Endothelial cell of umbilical vein (primary cell): Measurements from ENCODE around the gene DLL4. TPM values are rescaled to one million over a fixed set of nuclear protein-coding genes. Genes with fewer than 3 reads are reported as not detected.

Experiments used
- BruUV-seq: library from RNA; stranded (reverse); fragments of 400-500 nt; replicated peaks from 2 replicates; lab custom pipeline; 2021; lab: Mats Ljungman, UMichigan
- CTCF ChIA-PET: fragments of 300-600, 350-600 bp; sonication (Branson Sonifier 250); formaldehyde crosslinking; loops from one replicate; lab custom pipeline; 2021; ENCODE audit warnings: antibody characterized with exemption, inconsistent platforms; lab: Charles Lee
- POLR2A ChIA-PET: fragments of 300-600, 350-600 bp; sonication (Branson Sonifier 250); formaldehyde crosslinking; loops from one replicate; lab custom pipeline; 2021; ENCODE audit warnings: antibody characterized with exemption, inconsistent platforms; lab: Charles Lee
- DNase-seq: peaks from one replicate; pipeline ENCODE4 v3.0.0-alpha.2; 2011; ENCODE audit warnings: low read depth, low spot score
- FAIRE-seq: peaks from 2 replicates; lab custom pipeline; 2011; peaks lifted over from hg19 to GRCh38; lab: Jason Lieb, UNC
- H2AFZ ChIP-seq: 2 replicates; pipeline ENCODE4 v1.6.0; 2012; ENCODE audit warnings: low read depth, low read length, control low read depth, inconsistent platforms
- H3K27ac ChIP-seq: 2 replicates; pipeline ENCODE4 v1.5.1; 2011; ENCODE audit warnings: low read depth, mild to moderate bottlenecking, control low read depth, low read length, moderate library complexity; ENCODE audit not compliant: insufficient read depth
- H3K27me3 ChIP-seq, 2 experiments: 2 replicates each; pipeline versions ENCODE4 v1.6.0 to v1.6.1; 2011; ENCODE audit warnings: low read length in 2 of 2, mixed read lengths in 1 of 2; ENCODE audit not compliant: control insufficient read depth in 2 of 2, insufficient read depth in 2 of 2
- H3K36me3 ChIP-seq, 2 experiments: 2 replicates in 1 of 2; 3 replicates in 1 of 2; pipeline ENCODE4 v1.5.1; 2011; ENCODE audit warnings: low read length in 2 of 2, mild to moderate bottlenecking in 1 of 2, moderate library complexity in 1 of 2; ENCODE audit not compliant: control insufficient read depth in 2 of 2, insufficient read depth in 2 of 2; ENCODE audit errors: extremely low read depth in 1 of 2
- H3K4me1 ChIP-seq: 3 replicates; pipeline ENCODE4 v1.5.1; 2011; ENCODE audit warnings: mild to moderate bottlenecking, low read length; ENCODE audit not compliant: control insufficient read depth, insufficient read depth; ENCODE audit errors: extremely low read depth
- H3K4me2 ChIP-seq: 2 replicates; pipeline ENCODE4 v1.6.1; 2011; ENCODE audit warnings: low read length, control low read depth, mixed read lengths; ENCODE audit not compliant: insufficient read depth
- H3K4me3 ChIP-seq, 3 experiments: fragments of 200-600 bp in 1 of 3; sonication (generic), shearing (Covaris generic) in 1 of 3; replicated peaks in 1 of 3; 2 replicates each; pipeline ENCODE4 v1.5.1; 2011 to 2016; ENCODE audit warnings: control low read depth in 3 of 3, low read length in 3 of 3, mild to moderate bottlenecking in 2 of 3, inconsistent platforms in 1 of 3, low read depth in 1 of 3, moderate library complexity in 1 of 3; ENCODE audit not compliant: insufficient read depth in 1 of 3
- H3K79me2 ChIP-seq: 2 replicates; pipeline ENCODE4 v1.6.0; 2012; ENCODE audit warnings: low read length, inconsistent platforms; ENCODE audit not compliant: control insufficient read depth, insufficient read depth
- H3K9ac ChIP-seq: replicated peaks from 2 replicates; pipeline ENCODE3; 2011; ENCODE audit warnings: low read length, control low read depth; ENCODE audit not compliant: insufficient read depth; ENCODE audit errors: extremely low read depth
- H3K9me1 ChIP-seq: replicated peaks from 3 replicates; pipeline ENCODE4 v1.6.0; 2011; ENCODE audit warnings: mild to moderate bottlenecking, low read length; ENCODE audit not compliant: control insufficient read depth, insufficient read depth; ENCODE audit errors: extremely low read depth
- H3K9me3 ChIP-seq: replicated peaks from 2 replicates; pipeline ENCODE4 v1.5.1; 2012; ENCODE audit warnings: low read length, inconsistent platforms; ENCODE audit not compliant: control insufficient read depth, insufficient read depth
- H4K20me1 ChIP-seq: replicated peaks from 2 replicates; pipeline ENCODE3; 2011; ENCODE audit warnings: mild to moderate bottlenecking, low read length; ENCODE audit not compliant: control insufficient read depth, insufficient read depth; ENCODE audit errors: extremely low read depth
- CTCF ChIP-seq, 2 donors: IDR thresholded peaks; 1 replicate in 1 of 2; 2 replicates in 1 of 2; pipeline ENCODE4 v1.5.1; 2011; ENCODE audit warnings: low read length in 2 of 2, mild to moderate bottlenecking in 2 of 2, moderate library complexity in 2 of 2, control low read depth in 1 of 2, inconsistent platforms in 1 of 2, low read depth in 1 of 2; ENCODE audit not compliant: insufficient read depth in 1 of 2; ENCODE audit errors: extremely low read depth in 1 of 2
- EZH2 ChIP-seq: IDR thresholded peaks from 2 replicates; pipeline ENCODE4 v1.6.1; 2012; ENCODE audit warnings: borderline replicate concordance, low read depth, mild to moderate bottlenecking, moderate library complexity, low read length, inconsistent platforms; ENCODE audit not compliant: severe bottlenecking
- FOS ChIP-seq: IDR thresholded peaks from 2 replicates; pipeline ENCODE4 v1.6.1; 2011; ENCODE audit warnings: mild to moderate bottlenecking, low read length, moderate library complexity, borderline replicate concordance; ENCODE audit not compliant: insufficient read depth
- GATA2 ChIP-seq: IDR thresholded peaks from 2 replicates; pipeline ENCODE4 v1.7.0; 2011; ENCODE audit warnings: low read depth, mild to moderate bottlenecking, moderate library complexity, mixed read lengths, low read length; ENCODE audit not compliant: insufficient read length, insufficient read depth
- JUN ChIP-seq: IDR thresholded peaks from 2 replicates; pipeline ENCODE4 v1.6.1; 2011; ENCODE audit warnings: borderline replicate concordance, low read depth; ENCODE audit not compliant: insufficient read length, insufficient read depth
- MAX ChIP-seq: IDR thresholded peaks from 2 replicates; pipeline ENCODE4 v1.6.1; 2011; ENCODE audit not compliant: insufficient read depth, insufficient read length
- MYC ChIP-seq: IDR thresholded peaks from one replicate; pipeline ENCODE4 v1.6.1; 2011; ENCODE audit warnings: mild to moderate bottlenecking, low read depth, low read length
- POLR2A ChIP-seq: IDR thresholded peaks from 2 replicates; pipeline ENCODE4 v1.6.1; 2012; ENCODE audit warnings: low read depth, mild to moderate bottlenecking, control low read depth, low read length
- POLR2AphosphoS5 ChIP-seq: IDR thresholded peaks from 2 replicates; pipeline ENCODE4 v1.6.1; 2012; ENCODE audit warnings: low read depth, mild to moderate bottlenecking, control low read depth, low read length, moderate library complexity; ENCODE audit not compliant: insufficient read depth
- dilution Hi-C: fragments of 300-500 bp; cut with MboI; formaldehyde crosslinking; loops from one replicate; pipeline ENCODE4 v1.15.0; 2019; ENCODE audit warnings: low sequenced_read_pairs; ENCODE audit not compliant: extremely low pct_ligation_motif_present
- intact Hi-C: fragments of 100-400 bp; cut with micrococcal nuclease; formaldehyde crosslinking; loops from one replicate; pipeline ENCODE4 v1.10.0; 2022
- polyA plus RNA-seq, 4 experiments: library from polyadenylated mRNA; depleted of rRNA in 3 of 4; stranded (reverse) in 3 of 4; unstranded in 1 of 4; fragments of >200 nt; gene quantifications; 2 replicates each; pipeline versions ENCODE4 v1.2.1 to v1.2.3, GENCODE V29; 2011 to 2012; ENCODE audit warnings: missing spikeins in 1 of 4
- total RNA-seq: library from RNA; stranded (reverse); gene quantifications from 2 replicates; pipeline ENCODE4 v1.2.3, GENCODE V29; 2021

The DLL4 gene
- total and polyA plus RNA-seq, 2 donors (not counting 3 experiments of a cell fraction or from before 2014, with no cell fraction given) = 55.2 to 57.8 TPM

GRCh38 chr15:40937762-40938535 is 8.8 kb downstream of the DLL4 start:
- no peaks in the 10 kb centered on the region for H4K20me1 ChIP-seq
- CTCF ChIA-PET = no interaction called here
- intact Hi-C loops (no loop called here), dilution Hi-C loops (no loop called here)
- no TSS peak for BruUV-seq
- no peaks in the 10 kb centered on the region for H3K27me3 ChIP-seq
- TF ChIP-seq MAX (no peak), CTCF (IDR thresholded peaks at IDR 0.05; ENCODE audit: extremely low read depth in 1 of 2, insufficient read depth in 1 of 2, low read depth in 1 of 2, low read length in 2 of 2) (peak; percentile 20 to 38)
- H3K79me2 ChIP-seq = no peaks in the 10 kb centered on the region
- peaks cover 0 to 43% of the 10 kb centered on the region in 2 experiments for H3K36me3 ChIP-seq
- H3K4me1 ChIP-seq = peaks cover 27% of the 10 kb centered on the region
- H3K27ac ChIP-seq = no peak overlapping the region
- DNase-seq (no peak), FAIRE-seq (peak; percentile 65)
- no peak overlapping the region for H2AFZ ChIP-seq
- no peaks in the 10 kb centered on the region for H3K9me1 ChIP-seq
- H3K4me3 ChIP-seq = no peak overlapping the region
- H3K9ac ChIP-seq = no peak overlapping the region
- no peak overlapping the region for H3K4me2 ChIP-seq
- POLR2A ChIA-PET = no interaction called here
- no peaks in the 10 kb centered on the region for H3K9me3 ChIP-seq

GRCh38 chr15:40938536-40938870 is 9.4 kb downstream of the DLL4 start:
- H3K9me3 ChIP-seq = no peaks in the 10 kb centered on the region
- peaks cover 0 to 42% of the 10 kb centered on the region in 2 experiments for H3K36me3 ChIP-seq
- POLR2A ChIA-PET = no interaction called here
- no TSS peak for BruUV-seq
- H3K4me3 ChIP-seq = no peak overlapping the region
- DNase-seq (no peak), FAIRE-seq (no peak)
- no peak for TF ChIP-seq POLR2AphosphoS5
- TF ChIP-seq CTCF (IDR thresholded peaks at IDR 0.05; ENCODE audit: extremely low read depth in 1 of 2, insufficient read depth in 1 of 2, low read depth in 1 of 2, low read length in 2 of 2) = no peak
- no peak for TF ChIP-seq JUN
- no peak for TF ChIP-seq MAX
- no peak for TF ChIP-seq EZH2
- TF ChIP-seq GATA2 = no peak
- TF ChIP-seq MYC = no peak
- no peak for TF ChIP-seq POLR2A
- TF ChIP-seq FOS = no peak
- H3K4me2 ChIP-seq = no peak overlapping the region
- no peak overlapping the region for H2AFZ ChIP-seq
- dilution Hi-C loops (no loop called here), intact Hi-C loops (no loop called here)
- CTCF ChIA-PET = interaction anchor here (2.2 kb wide), 1 partner anchor 20 kb away, joined by 7 read pairs; no protein-coding TSS in a partner anchor
- no peaks in the 10 kb centered on the region for H3K27me3 ChIP-seq
- H3K27ac ChIP-seq = no peak overlapping the region
- peaks cover 31% of the 10 kb centered on the region for H3K4me1 ChIP-seq
- H3K79me2 ChIP-seq = no peaks in the 10 kb centered on the region
- no peaks in the 10 kb centered on the region for H4K20me1 ChIP-seq
- H3K9me1 ChIP-seq = no peaks in the 10 kb centered on the region
- H3K9ac ChIP-seq = no peak overlapping the region
